Stimulated activated CD4-positive, alpha-beta T cell treated with anti-CD3 and anti-CD28 coated beads, TNF-alpha, amount 100 ng/mL, for 1 hour (primary cell): ENCODE data around the gene CBX6.
A peak's percentile ranks its signal among the peaks of the same experiment; 100 is the strongest.

Experiments
- DNase-seq, 3 donors: peaks; one replicate each; pipeline ENCODE4 v3.0.0-alpha.2; 2020; ENCODE audit warnings: low read depth in 3 of 3, low spot score in 1 of 3

Gene CBX6

DNA sequence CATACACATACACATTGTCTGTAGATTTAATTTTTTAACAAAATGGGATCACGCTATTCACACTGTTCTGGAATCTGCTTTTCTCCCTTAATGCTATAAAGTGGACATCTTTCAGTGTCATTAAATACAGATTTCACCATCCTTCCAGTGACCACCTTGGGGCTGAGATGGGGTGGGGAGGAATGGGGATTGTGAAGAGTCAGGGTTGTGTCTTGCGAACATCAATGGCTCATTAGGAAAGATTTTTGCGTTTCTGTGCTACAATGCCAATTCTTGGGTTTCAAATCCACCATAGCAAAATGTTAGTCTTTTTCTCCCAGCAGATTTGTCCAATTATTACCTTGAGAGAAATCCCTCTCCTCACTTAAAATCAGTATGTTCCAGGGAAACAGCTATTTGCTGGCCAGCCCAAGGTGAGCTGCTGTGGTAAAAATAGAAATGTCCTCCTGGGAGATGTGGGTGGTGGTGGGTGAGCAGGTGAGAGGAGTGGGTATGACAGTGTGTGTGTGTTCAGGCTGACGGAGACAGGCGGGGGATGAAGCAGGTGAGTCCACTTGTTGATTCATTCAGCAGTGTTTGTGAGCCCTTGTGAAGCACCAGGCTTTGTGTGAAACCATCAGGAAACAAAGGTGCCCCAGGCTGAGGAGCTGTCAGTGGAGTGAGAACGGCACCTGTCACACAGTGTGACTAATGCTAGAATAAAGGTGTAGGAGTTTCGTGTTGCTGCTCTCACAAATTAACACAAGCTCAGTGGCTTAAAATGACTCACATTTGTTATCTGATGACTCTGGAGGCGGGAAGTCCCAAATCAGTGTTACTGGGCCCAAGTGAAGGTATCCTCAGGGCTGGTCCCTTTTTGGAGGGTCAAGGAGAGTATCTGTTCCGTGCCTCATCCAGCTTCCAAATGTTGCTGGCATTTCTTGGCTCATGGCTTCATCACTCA is 1.7 kb upstream of the CBX6 start:
- DNase-seq: peak; percentile 35 to 51 (median 48)

DNA sequence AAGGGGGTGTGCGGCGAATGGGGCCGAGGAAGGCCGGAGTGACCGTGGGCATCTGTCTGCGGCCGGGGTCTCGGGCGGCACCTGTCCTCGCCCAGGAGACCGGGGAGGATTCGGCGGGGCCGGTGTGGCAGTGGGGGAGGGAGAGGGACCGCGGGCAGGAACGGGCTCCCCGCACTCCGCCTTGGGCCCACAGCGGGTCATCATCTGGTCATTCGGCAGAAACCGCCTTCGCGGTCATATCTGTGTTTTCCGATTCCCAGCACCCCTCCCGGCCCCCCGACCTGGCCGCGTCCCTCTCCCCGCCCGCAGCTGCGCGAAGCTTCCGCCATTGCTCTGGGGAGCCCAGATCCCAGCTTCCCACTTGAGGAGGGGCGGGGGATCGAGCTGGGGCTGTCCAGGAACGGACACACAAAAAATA is 824 bp upstream of the CBX6 start:
- DNase-seq: no peak

DNA sequence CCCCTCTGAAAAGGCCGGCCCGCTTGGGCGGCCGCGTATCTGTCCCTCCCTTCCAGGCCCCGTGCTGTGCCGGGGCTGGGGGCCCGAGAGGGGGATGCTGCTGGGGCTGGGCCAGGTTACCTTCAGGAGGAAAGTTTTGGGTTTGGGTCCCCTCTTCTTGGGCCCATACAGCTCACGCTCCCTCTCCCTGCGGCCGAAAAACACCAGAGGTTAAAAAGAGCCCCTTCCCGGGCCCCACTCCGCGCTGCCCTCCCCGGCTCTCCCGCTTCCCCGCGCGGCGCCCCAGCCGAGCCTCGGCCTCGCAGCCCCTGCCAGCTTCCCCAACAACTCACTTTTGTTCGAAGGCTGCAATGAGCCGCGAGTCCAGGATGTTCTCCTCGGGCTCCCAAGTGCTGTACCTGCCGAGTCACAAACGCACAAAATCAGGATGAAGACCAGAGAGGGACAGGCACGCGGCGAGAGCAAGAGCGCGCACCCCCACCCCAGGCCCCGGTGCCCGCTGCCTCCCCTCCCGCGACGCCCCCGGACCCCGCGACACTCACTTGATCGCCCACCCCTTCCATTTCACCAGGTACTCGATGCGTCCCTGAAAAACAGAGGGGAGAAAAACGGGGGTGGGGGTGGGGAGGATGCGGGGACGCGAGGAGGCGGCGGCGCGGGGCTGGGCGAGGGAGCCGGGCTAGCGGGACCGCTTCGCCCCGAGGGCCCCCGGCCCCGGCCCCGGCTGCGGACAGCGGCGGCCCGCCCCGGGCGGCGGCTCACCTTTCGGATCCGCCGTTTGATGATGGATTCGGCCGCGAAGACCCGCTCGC is 450 bp downstream of the CBX6 start:
- no peak for DNase-seq

- no peak for DNase-seq
Measured at GRCh38 chr22:38870791-38871359, 1.1 kb downstream of the CBX6 start.

GRCh38 chr22:38870312-38870741 is 1.7 kb downstream of the CBX6 start:
- peak; percentile 54 to 83 (median 69) for DNase-seq

DNA sequence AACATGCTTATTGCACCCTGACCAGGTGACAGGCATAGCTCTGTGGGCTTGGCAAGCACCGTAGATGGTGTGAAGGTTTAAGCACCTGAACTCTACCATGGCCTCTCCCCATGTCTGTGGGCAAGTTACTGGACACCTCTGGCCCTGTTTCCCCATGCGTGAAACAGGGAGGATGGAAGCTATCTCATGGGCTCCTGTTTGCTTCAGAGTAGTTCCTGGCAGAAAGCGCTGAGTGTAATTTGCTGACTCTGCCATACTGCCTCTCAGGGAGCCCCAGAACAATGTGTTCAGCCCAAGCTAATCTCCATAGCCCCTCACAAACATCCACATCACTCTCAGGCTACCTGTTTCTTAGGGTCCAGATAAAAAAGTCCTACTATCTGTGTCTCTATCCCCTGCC is 2.4 kb downstream of the CBX6 start:
- no peak for DNase-seq

- peak; percentile 49 to 82 (median 60) for DNase-seq
Measured at GRCh38 chr22:38868886-38869381, 3.1 kb downstream of the CBX6 start.

DNA sequence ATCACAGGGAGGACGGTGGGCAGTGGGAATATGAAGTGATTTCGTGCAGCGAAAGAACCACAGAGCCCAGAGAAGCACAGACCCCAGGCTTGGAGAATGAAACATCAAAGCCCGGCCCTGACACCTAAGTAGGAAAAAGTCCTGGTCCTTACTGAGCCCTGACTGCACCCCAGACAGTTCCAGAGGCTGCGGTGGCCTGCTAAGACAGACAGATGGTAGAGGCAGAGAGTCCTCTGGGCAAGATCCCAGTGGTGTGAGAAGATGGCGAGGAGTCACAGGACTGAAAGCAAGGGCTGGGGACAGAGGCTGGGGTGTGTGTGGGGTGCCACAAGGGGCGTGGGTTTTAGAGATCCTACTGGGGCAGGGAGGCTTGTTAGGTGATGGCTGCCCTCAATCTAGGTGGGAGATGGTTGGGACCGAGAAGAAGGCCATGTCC is 3.7 kb downstream of the CBX6 start:
- DNase-seq: no peak

DNA sequence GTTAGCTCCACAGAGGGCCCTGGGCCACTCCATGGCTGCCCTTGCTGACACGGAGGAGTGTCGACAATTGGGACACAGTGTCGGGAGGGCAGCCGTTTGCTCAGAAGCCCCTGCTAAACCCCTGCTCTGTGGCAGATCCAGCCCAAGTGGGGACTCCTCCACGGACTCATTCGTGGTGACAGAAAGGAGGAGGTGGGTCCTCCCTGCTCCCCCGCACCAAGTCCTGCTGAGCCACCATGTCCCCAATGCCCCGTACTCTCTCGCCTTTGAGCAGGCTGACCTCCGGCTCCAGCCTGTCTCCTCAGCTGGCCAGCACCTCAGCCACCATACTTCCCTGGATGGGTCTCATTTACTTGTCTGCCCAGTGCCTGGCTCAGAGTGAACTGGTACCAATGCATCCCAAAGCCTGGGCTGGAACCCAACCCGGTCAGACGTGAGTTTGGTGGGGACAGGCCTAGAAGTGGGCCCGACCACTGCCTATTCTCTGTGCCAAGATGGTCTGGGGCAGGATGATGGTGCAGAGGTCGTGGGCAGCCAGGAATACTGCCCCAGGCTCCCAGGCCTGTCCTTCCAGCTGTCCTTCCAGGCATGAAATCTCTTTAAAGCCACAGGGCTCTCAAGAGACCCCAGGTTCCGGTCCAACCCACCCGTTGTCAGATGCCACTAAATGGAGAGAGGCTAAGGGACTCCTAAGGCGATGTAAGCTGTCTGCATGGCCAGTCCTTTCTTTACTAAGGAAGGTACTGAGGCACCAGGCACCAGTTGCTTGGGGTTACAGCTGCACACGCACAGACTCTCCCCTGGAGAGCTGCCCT is 4.3 kb downstream of the CBX6 start:
- DNase-seq: no peak

DNA sequence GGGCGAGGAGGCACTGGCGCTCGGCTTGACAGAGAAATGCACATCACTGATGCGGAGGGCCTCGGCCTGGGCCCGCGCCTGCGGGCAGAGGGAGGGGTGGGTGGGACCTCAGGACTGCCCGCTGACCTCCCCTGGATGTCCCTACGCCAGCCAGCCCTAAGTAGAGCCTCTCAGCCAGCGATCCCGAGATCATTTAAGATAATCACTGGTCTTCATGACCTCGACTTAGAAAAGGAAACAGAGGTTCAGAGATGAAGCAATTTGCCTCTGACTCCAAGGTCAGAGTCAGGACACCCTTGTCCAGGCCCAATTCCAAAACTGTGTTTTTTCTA is 4.9 kb downstream of the CBX6 start:
- DNase-seq: no peak

DNA sequence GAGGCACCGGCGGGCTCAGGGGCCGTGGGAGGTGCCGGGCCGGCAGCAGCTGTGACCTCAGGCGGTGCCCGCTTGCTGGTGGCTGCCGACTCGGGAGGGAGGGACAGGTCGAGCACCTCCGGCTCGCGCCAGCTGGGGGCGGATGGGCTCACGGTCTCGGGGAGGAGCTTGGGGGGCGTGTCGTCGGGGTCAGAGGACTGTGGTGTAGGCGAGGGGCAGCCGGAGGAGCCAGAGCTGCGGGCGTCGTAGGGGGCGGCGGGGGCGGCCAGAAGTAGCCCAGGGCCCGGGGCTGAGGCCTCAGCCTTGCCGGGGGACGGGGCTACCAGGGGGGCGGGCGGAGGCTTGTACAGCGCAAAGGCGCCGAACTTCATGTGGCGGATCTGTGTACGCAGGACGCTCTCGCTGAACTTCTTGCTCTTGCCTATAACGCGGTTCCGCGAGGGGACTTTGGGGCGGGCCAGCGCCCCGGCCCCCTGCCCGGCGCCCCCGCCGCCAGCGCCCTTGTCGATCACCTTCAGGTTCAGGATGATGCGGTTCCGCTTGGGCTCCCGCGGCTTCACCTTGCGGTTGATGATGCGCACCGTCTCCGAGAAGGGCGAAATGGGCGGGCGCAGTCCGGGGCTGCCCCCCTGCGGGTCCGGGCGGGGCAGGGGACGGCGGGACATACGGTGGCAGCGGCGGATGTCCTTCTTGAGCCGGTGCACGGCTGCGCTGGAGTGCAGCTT is 5.5 kb downstream of the CBX6 start:
- no peak for DNase-seq

DNA sequence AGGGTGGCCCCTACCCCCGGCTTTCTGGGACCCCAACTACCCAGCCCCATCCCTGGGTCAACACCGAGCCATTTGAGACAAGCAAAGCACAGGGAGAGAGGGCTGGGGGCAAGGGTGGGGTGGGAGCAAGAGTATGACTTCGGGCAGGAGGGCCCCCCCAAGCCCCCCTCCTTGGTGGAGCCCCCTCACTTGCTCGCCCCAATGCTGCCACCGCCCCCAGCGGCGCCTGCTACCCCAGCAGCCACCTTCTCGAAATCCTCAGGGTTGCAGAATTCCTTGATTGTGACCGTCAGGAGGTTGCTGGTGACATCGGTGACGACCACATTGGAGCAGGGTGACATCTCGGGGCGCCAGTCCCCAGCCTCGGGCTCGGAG is 6.0 kb downstream of the CBX6 start:
- no peak for DNase-seq

GRCh38 chr22:38865201-38866023 is 6.6 kb downstream of the CBX6 start:
- DNase-seq: no peak

GRCh38 chr22:38864361-38865191 is 7.4 kb downstream of the CBX6 start:
- no peak for DNase-seq

- DNase-seq: no peak
Measured at GRCh38 chr22:38863531-38864131, 8.4 kb downstream of the CBX6 start.

GRCh38 chr22:38862375-38863329 is 9.4 kb downstream of the CBX6 start:
- no peak for DNase-seq

DNA sequence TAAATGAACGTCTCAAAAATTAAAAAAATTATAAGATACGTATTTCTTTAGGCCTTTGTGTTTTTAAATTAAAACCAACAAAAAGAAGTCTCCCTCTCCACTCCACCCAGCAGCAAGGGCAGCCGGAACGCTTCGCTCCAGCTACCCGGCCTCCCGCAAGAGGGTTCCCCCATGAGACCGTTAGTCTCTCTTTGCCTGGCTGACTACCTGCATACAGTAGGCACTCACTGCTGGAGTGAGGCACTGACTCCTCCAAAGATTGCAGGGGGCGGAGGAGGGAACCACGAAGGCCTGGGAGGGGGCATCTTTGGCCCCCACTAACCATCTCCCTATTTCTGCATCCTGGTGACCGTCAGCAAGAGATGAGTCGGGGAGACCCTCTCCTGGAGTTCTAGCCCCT is 10.1 kb downstream of the CBX6 start:
- no peak for DNase-seq
